Right ventricle myocardium superior (tissue), 1 donor: ENCODE data around the gene C14orf180. TPM values are rescaled to one million over a fixed set of nuclear protein-coding genes. Genes with fewer than 3 reads are reported as not detected.
"Not testable (repeated sequence)": the region's sequence is repeated elsewhere in the genome, so short reads cannot be mapped to it uniquely, and the experiment has no call there.

Source experiments
- ATAC-seq: fragments of 200-7000 bp; cut with Tn5 transposase; one replicate; pipeline ENCODE4 v1.9.1; 2020; ENCODE audit warnings: mild to moderate bottlenecking; ENCODE audit not compliant: poor library complexity
- DNase-seq: peaks from one replicate; pipeline ENCODE4 v3.0.0-alpha.2; 2020
- intact Hi-C: fragments of 100-400 bp; cut with DNase I; formaldehyde crosslinking; loops from one replicate; pipeline ENCODE4 v1.11.2; 2022
- total RNA-seq: library from RNA; stranded (reverse); fragmentation: NEBNext Ultra II Directional; extraction: Animal tissue kit (Norgen Biotek cat#: 25700); gene quantifications from one replicate; pipeline ENCODE4 v1.2.1, GENCODE V29; 2021
- donor health status: DM: no; HTN: yes; CAD: no; lungs with severe emphysema.

The C14orf180 gene
- total RNA-seq, 1 donor from 2014 or later = 42.5 TPM

- DNase-seq (no peak), ATAC-seq (peak; percentile 27)
- intact Hi-C loops = no loop called here
These were observed 7.4 kb upstream of the C14orf180 start for GRCh38 chr14:104572024-104572626.

- intact Hi-C loops = no loop called here
- DNase-seq (no peak), ATAC-seq (no peak)
These were observed 6.9 kb upstream of the C14orf180 start for GRCh38 chr14:104572668-104573067.

GRCh38 chr14:104573930-104574329 lies 5.6 kb upstream of the C14orf180 start:
- ATAC-seq (peak; percentile 59), DNase-seq (peak; percentile 59)
- intact Hi-C loops = no loop called here

- DNase-seq = no peak
- intact Hi-C loops = no loop called here
- ATAC-seq = no peak
These were observed 5.0 kb upstream of the C14orf180 start for GRCh38 chr14:104574536-104574935.

- DNase-seq (no peak), ATAC-seq (no peak)
- intact Hi-C loops = no loop called here
These were observed 4.5 kb upstream of the C14orf180 start for GRCh38 chr14:104574978-104575583.

GRCh38 chr14:104576232-104576969 lies 3.2 kb upstream of the C14orf180 start:
- DNase-seq (no peak), ATAC-seq (no peak)
- intact Hi-C loops = no loop called here

GRCh38 chr14:104576970-104577332 lies 2.6 kb upstream of the C14orf180 start:
- ATAC-seq (no peak), DNase-seq (no peak)
- intact Hi-C loops = no loop called here

GRCh38 chr14:104577426-104577825 lies 2.1 kb upstream of the C14orf180 start:
- no peak for DNase-seq
- no peak for ATAC-seq
- intact Hi-C loops = no loop called here

- intact Hi-C loops = no loop called here
- DNase-seq = no peak
- no peak for ATAC-seq
These were observed 1.7 kb upstream of the C14orf180 start for GRCh38 chr14:104577847-104578301.

- no peak for DNase-seq
- ATAC-seq = no peak
- intact Hi-C loops = no loop called here
These were observed 1.2 kb upstream of the C14orf180 start for GRCh38 chr14:104578321-104578720.

- ATAC-seq, DNase-seq, intact Hi-C loops: not testable (repeated sequence)
These were observed 375 bp downstream of the C14orf180 start for GRCh38 chr14:104579939-104580338.

- peak; percentile 42 for ATAC-seq
- intact Hi-C loops = no loop called here
- peak; percentile 90 for DNase-seq
These were observed 1.4 kb downstream of the C14orf180 start for GRCh38 chr14:104580961-104581360.

GRCh38 chr14:104581521-104581920 lies 2.0 kb downstream of the C14orf180 start:
- no peak for DNase-seq
- ATAC-seq = no peak
- intact Hi-C loops = no loop called here

GRCh38 chr14:104582005-104582404 lies 2.4 kb downstream of the C14orf180 start:
- DNase-seq (peak; percentile 89), ATAC-seq (peak; percentile 59)
- intact Hi-C loops = no loop called here

- intact Hi-C loops = no loop called here
- peak; percentile 61 for ATAC-seq
- DNase-seq = peak; percentile 88
These were observed 3.1 kb downstream of the C14orf180 start for GRCh38 chr14:104582662-104583061.

- ATAC-seq (no peak), DNase-seq (no peak)
- intact Hi-C loops = no loop called here
These were observed 4.1 kb downstream of the C14orf180 start for GRCh38 chr14:104583424-104584306.

- intact Hi-C loops = no loop called here
- DNase-seq = no peak
- no peak for ATAC-seq
These were observed 5.0 kb downstream of the C14orf180 start for GRCh38 chr14:104584557-104584956.

- peak; percentile 23 for ATAC-seq
- DNase-seq = peak; percentile 82
- intact Hi-C loops = no loop called here
These were observed 6.6 kb downstream of the C14orf180 start for GRCh38 chr14:104585966-104586697.
